ENCODE results near the gene YAP1. TPM values are rescaled to one million over a fixed set of nuclear protein-coding genes. Genes with fewer than 3 reads are reported as not detected.
A peak's percentile ranks its signal among the peaks of the same experiment; 100 is the strongest.

YAP1 gene
- total RNA-seq, 1 donor, result 169 TPM

DNA sequence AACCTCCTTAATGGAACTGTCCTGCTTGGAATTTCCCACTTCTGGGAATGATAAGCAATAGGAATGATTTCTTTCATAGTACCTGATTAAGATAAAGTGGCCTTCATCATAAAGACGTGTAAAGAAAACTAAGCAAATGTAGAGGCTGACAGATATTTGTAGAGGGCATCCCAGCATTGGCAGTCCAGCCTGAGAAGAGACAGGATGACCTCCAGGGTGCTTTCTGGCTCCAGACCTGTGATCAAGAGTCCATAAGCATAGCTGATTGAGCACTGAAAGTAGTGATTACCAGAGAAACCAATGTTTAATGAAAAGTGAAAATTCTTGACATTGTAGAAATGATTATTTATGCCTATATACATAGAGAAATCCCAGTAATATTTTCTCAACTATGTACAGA lies 33.6 kb downstream of the YAP1 start:
- H3K4me3 ChIP-seq (ENCODE audit: low read depth, low read length), result no peak overlapping the region
- no peak for DNase-seq (ENCODE audit: low read depth)
- TF ChIP-seq, protein P1, sequence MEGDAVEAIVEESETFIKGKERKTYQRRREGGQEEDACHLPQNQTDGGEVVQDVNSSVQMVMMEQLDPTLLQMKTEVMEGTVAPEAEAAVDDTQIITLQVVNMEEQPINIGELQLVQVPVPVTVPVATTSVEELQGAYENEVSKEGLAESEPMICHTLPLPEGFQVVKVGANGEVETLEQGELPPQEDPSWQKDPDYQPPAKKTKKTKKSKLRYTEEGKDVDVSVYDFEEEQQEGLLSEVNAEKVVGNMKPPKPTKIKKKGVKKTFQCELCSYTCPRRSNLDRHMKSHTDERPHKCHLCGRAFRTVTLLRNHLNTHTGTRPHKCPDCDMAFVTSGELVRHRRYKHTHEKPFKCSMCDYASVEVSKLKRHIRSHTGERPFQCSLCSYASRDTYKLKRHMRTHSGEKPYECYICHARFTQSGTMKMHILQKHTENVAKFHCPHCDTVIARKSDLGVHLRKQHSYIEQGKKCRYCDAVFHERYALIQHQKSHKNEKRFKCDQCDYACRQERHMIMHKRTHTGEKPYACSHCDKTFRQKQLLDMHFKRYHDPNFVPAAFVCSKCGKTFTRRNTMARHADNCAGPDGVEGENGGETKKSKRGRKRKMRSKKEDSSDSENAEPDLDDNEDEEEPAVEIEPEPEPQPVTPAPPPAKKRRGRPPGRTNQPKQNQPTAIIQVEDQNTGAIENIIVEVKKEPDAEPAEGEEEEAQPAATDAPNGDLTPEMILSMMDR (IDR thresholded peaks at IDR 0.05; ENCODE audit: insufficient read depth, low read length), result no peak

- DNase-seq (ENCODE audit: low read depth), result peak; percentile 74
- TF ChIP-seq, protein P1 (IDR thresholded peaks at IDR 0.05; ENCODE audit: insufficient read depth, low read length), result no peak
- H3K4me3 ChIP-seq (ENCODE audit: low read depth, low read length), result no peak overlapping the region
Measured at GRCh38 chr11:102144357-102145355, 34.4 kb downstream of the YAP1 start.

- H3K4me3 ChIP-seq (ENCODE audit: low read depth, low read length), result no peak overlapping the region
- TF ChIP-seq, protein P1 (IDR thresholded peaks at IDR 0.05; ENCODE audit: insufficient read depth, low read length), result no peak
- DNase-seq (ENCODE audit: low read depth), result no peak
Measured at GRCh38 chr11:102147015-102147414, 36.8 kb downstream of the YAP1 start.

DNA sequence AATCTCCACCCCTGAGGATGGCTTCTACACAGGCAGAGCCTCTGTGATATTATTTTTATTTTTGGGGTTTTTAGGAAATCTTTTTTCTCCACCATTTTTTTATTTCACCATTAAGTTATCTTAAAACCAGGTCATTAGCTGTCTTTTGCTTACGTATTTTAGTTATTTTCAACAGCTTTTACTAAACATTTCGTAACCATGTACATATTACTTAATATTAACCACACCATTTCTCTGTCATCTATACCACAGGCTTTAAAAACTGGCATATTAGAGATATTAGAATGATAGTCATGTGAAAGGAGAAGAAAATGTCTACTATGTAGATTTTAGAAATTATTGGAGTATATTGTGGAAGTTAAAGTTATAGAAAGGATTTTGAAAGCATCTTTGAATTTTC lies 37.4 kb downstream of the YAP1 start:
- DNase-seq (ENCODE audit: low read depth), result no peak
- TF ChIP-seq, protein P1 (IDR thresholded peaks at IDR 0.05; ENCODE audit: insufficient read depth, low read length), result no peak
- no peak overlapping the region for H3K4me3 ChIP-seq (ENCODE audit: low read depth, low read length)

DNA sequence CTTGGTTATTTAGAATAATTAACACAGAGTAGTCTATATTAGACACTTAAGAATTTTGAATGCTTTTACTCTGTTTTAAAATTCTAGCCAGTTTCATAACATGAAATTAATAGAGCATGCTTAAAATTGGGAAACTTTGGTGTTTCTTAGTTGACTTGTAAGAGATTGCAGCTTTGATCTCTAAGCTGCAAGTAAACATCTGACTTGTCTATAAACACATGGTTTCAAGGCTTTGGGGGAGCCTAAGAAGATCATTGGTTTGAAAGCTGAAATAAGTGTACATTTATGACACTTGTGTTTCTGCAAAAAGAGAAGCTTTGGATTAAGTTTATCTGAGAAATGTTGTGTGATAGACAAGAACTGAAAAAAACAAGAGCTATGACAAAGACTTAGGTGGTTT lies 37.8 kb downstream of the YAP1 start:
- TF ChIP-seq, protein P1 (IDR thresholded peaks at IDR 0.05; ENCODE audit: insufficient read depth, low read length), result no peak
- no peak for DNase-seq (ENCODE audit: low read depth)

GRCh38 chr11:102151784-102152525 lies 41.7 kb downstream of the YAP1 start:
- DNase-seq (ENCODE audit: low read depth), result no peak
- no peak overlapping the region for H3K4me3 ChIP-seq (ENCODE audit: low read depth, low read length)

More for the DNA sequence above, 37.8 kb downstream of the YAP1 start:
- H3K4me3 ChIP-seq (ENCODE audit: low read depth, low read length), result no peak overlapping the region

More at GRCh38 chr11:102151784-102152525, 41.7 kb downstream of the YAP1 start:
- TF ChIP-seq, protein P1 (IDR thresholded peaks at IDR 0.05; ENCODE audit: insufficient read depth, low read length), result no peak
